Stimulated activated CD4-positive, alpha-beta T cell treated with anti-CD3 and anti-CD28 coated beads, TNF-alpha, amount 100 ng/mL, for 1 hour (primary cell): ENCODE results near the gene MRPS14.
"Not testable (repeated sequence)": the region's sequence is repeated elsewhere in the genome, so short reads cannot be mapped to it uniquely, and the experiment has no call there.

ENCODE experiments used
- DNase-seq, 3 donors: peaks; one replicate each; pipeline ENCODE4 v3.0.0-alpha.2; 2020; ENCODE audit warnings: low read depth in 3 of 3, low spot score in 1 of 3

The MRPS14 gene

GRCh38 chr1:175023043-175023921 is at the start of gene MRPS14:
TSS of gene MRPS14 (minus strand) at chr1:175023425. CDS start at chr1:175023408, 17 bp downstream.
- peak; percentile 94 to 97 (median 96) for DNase-seq

- DNase-seq: peak in 1 of 3 donors; percentile 2
Observed at GRCh38 chr1:175072099-175072951, 49.1 kb upstream of the MRPS14 start.

GRCh38 chr1:175071276-175071943 is 48.2 kb upstream of the MRPS14 start:
- DNase-seq: no peak

DNA sequence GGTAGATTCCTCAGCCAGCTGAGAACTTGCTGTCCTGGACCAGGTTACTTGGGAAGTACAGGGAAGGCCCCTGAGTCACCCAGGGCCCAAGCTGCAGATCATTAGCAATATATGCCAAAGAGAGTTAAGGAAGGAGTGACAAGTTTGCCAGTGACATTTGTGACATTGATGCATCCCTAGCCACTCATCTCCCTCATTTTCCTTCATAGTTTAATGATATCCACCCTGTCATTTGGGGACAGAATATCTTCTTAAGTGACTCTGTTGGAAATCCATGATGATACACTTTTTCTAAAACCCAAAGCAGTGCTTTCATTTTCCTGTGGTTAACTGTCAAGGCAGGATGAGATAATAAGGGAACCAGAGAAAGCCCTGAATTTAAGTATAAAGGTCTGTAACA is 47.6 kb upstream of the MRPS14 start:
- no peak for DNase-seq

DNA sequence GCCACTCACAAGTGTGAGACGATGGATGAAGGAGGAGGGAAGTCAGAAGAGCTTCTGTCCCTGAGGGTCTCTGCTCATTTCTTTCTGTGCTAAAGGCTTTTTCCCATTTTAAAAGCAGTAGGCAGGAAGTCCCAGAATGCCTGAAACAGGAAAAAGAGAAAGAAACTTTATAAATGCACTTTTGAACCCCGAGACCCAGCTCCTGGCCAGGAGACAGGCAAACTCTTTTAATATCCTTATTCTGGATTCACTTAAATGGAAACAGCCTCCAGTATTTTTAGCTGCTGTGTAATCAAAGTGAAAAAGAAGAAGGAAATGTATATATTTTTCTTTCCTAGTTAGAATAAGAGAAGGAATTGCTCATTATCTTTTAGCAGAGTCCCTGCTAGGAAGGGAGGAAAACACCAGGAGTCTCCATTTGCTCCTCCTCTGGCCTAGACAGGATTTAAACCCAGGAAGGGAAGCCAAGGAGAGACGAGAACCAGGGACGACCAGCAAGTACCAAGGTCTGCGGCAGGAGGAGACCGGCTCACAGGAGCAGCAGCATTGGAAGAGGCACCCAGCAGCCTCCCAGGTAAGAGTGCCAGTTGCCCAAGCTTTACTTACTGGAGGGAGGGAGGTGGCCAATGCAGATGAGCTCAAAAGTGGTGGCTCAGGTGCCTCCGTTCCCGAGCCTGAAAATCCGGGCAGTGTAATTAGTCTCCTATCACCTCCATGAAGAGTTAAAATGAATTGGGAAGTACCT is 44.3 kb upstream of the MRPS14 start, which contains the start of gene TNN:
Gene TNN, plus strand, starts transcription at position 472 of the 745 bp plus-strand sequence. CDS start 9,586 bp downstream, outside the sequence.
- no peak for DNase-seq

- no peak for DNase-seq
Observed at GRCh38 chr1:175062858-175063257, 39.6 kb upstream of the MRPS14 start.

- DNase-seq: no peak
Observed at GRCh38 chr1:175062339-175062738, 39.1 kb upstream of the MRPS14 start.

- DNase-seq: no peak
Observed at GRCh38 chr1:175054736-175055135, 31.5 kb upstream of the MRPS14 start.

GRCh38 chr1:175050992-175051391 is 27.8 kb upstream of the MRPS14 start:
- DNase-seq: no peak

DNA sequence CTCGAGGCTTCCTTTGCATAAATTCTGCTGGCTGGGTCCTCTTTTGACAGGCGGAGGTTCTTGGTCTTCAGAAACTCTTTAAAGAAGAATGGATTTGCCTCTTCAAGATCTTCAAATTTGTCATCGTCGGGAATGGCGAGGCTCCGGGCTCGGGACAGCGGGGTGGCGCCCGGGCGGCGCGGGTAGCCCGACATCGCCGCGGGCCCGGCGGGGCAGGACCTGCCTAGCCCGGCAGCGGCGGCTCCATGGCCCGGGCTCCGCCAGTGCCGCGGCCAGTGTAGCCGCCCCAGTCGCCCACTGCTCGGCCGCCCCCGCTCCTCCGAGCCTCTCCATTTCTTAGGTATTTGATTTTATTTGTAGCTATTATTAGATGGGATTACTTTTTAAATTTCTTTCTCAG is 22.3 kb upstream of the MRPS14 start:
- no peak for DNase-seq

- DNase-seq: no peak
Observed at GRCh38 chr1:175045097-175045496, 21.9 kb upstream of the MRPS14 start.

DNA sequence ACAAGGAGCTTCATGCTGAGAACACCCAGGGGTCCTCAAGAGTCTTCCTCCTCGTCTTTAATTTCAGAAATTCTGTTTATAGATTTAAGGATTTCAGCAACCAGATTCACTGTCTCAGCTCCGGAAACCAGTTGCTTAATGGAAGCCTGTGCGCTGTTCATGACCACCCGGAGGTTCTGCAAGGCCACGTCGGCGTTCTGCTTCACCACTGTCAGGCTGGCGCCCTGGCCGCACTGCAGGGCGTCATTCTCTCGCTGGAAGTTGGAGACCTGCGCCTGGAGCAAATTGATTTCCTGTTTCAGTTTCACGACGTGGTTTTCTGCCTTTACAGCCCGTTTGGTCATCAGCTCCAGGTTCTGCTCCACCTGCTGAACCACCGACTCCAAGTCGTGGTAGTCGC is 21.4 kb upstream of the MRPS14 start:
- not testable (repeated sequence) for DNase-seq

GRCh38 chr1:175043824-175044223 is 20.6 kb upstream of the MRPS14 start:
- DNase-seq: no peak

DNA sequence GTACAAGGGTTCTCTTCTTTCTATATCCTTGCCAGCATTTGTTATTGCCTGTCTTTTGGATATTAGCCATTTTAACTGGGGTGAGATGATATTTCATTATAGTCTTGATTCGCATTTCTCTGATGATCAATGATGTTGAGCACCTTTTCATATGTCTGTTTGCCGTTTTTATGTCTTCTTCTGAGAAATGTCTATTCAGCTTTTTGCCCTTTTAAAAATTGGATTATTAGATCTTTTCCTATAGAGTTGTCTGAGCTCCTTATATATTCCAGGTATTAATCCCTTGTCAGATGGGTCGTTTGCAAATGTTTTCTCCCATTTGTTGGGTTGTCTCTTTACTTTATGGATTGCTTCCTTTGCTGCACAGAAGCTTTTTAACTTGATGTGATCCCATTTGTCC is 19.4 kb upstream of the MRPS14 start:
- DNase-seq: no peak

GRCh38 chr1:175040324-175040879 is 17.2 kb upstream of the MRPS14 start:
- no peak for DNase-seq

DNA sequence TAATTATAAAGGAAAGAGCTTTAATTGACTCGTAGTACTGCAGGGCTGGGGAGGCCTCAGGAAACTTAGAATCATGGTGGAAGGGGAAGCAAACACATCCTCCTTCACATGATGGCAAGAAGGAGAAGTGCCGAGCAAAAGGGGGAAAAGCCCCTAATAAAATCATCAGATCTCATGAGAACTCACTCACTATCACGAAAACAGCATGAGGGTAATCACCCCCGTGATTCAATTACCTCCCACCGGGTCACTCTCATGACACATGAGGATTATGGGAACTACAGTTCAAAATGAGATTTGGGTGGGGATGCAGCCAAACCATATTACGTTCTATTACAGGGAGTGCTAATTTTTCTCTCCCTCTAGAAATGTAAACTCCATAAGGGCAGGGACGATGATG is 14.2 kb upstream of the MRPS14 start:
- no peak for DNase-seq

DNA sequence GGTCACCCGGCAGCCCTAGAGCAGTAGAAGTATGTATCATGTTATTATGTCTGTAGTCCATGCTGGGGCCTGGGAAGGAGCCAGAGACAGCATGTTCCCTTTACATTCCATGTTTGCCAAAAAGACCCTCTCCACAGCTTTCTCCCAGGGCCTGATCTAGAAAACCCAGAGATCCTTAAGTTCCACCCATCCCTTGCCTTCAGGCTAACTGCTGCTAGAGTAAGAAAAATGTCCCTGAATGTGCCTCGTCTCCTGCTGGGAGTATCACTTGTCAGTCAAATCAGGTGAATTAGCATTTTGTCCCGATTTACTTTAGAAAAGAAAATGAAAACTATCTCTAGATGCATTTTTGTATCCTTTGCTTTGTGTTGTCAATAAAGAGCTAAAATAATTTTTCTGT is 13.3 kb upstream of the MRPS14 start:
- DNase-seq: no peak

GRCh38 chr1:175035865-175036264 is 12.6 kb upstream of the MRPS14 start:
- DNase-seq: no peak

DNA sequence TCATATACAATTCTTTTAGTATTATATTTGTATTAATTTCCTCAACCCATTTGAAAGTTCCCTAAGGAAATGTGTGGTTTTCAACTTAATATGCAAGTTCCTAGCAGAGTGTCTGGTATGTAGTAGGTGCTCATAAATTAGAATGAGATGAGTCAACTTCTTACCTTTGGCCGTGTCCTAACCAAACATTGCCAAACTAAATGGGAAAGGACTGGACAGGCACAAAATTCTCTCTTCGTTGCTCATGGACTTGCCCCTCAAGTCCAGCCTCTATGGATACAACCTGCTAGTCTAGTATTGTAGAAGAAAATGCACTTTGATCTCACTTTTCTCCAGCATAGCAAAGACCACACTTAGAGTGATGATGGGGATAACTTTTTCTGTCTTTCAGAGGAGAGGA is 11.6 kb upstream of the MRPS14 start:
- DNase-seq: no peak

GRCh38 chr1:175033953-175034352 is 10.7 kb upstream of the MRPS14 start:
- DNase-seq: no peak
